HL-60 (cell line): ENCODE data around the gene USH2A.

ENCODE experiments used
- DNase-seq, 2 experiments: peaks; one replicate each; pipeline ENCODE4 v3.0.0-alpha.2; 2010 to 2020; ENCODE audit warnings: low read depth in 1 of 2, low spot score in 1 of 2
- H3K27ac ChIP-seq: fragments of 250-450 bp; sonication (Bioruptor Pico); replicated peaks from 2 replicates; pipeline ENCODE4 v1.5.1; 2020; ENCODE audit warnings: mild to moderate bottlenecking, moderate library complexity
- H3K27me3 ChIP-seq: fragments of 250-450 bp; sonication (Bioruptor Pico); 2 replicates; pipeline ENCODE4 v1.5.1; 2021; ENCODE audit warnings: mild to moderate bottlenecking, moderate library complexity; ENCODE audit not compliant: insufficient read depth, poor library complexity, severe bottlenecking
- H3K4me3 ChIP-seq: replicated peaks from 2 replicates; pipeline ENCODE4 v1.5.1; 2011; ENCODE audit warnings: mild to moderate bottlenecking, control low read depth, low read length; ENCODE audit not compliant: insufficient read depth
- GABPA ChIP-seq: IDR thresholded peaks from 2 replicates; pipeline ENCODE4 v1.6.1; 2012; ENCODE audit warnings: low read depth
- POLR2AphosphoS5 ChIP-seq: IDR thresholded peaks from 2 replicates; pipeline ENCODE4 v1.6.1; 2012; ENCODE audit warnings: low read depth
- REST ChIP-seq: IDR thresholded peaks from 2 replicates; pipeline ENCODE4 v1.6.1; 2012; ENCODE audit warnings: low read depth; ENCODE audit not compliant: insufficient replicate concordance
- SPI1 ChIP-seq: IDR thresholded peaks from 2 replicates; pipeline ENCODE4 v1.6.1; 2012; ENCODE audit warnings: low read depth, mild to moderate bottlenecking, borderline replicate concordance
- TF ChIP-seq, protein P1 (sequence below): IDR thresholded peaks from one replicate; pipeline ENCODE4 v1.5.1; 2011; ENCODE audit warnings: low read length, control low read depth, inconsistent platforms; ENCODE audit not compliant: insufficient read depth

USH2A gene

DNA sequence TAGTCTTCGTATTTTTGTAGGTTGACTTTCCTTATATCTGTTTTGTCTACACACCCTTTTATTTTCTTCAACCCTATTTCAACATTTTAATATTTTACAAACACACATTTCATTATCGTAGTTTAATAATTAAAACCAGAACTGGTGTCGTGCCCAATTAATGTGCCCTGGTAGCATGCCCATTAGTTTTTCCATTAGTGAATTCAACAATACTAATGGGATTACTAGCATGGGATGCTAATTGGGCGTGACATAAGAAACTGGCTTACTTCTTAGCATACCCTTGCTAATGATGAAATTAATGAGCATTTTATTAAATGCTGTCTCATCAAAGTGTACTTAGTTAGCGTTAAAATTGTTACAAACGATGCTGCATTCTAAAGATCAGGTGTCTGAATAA lies 332.7 kb downstream of the USH2A start:
- Histone ChIP-seq H3K27ac (no peak overlapping the region), H3K27me3 (no peaks in the 10 kb centered on the region), H3K4me3 (no peak overlapping the region)
- no peak for TF ChIP-seq GABPA
- TF ChIP-seq POLR2AphosphoS5 = no peak
- TF ChIP-seq, protein P1, sequence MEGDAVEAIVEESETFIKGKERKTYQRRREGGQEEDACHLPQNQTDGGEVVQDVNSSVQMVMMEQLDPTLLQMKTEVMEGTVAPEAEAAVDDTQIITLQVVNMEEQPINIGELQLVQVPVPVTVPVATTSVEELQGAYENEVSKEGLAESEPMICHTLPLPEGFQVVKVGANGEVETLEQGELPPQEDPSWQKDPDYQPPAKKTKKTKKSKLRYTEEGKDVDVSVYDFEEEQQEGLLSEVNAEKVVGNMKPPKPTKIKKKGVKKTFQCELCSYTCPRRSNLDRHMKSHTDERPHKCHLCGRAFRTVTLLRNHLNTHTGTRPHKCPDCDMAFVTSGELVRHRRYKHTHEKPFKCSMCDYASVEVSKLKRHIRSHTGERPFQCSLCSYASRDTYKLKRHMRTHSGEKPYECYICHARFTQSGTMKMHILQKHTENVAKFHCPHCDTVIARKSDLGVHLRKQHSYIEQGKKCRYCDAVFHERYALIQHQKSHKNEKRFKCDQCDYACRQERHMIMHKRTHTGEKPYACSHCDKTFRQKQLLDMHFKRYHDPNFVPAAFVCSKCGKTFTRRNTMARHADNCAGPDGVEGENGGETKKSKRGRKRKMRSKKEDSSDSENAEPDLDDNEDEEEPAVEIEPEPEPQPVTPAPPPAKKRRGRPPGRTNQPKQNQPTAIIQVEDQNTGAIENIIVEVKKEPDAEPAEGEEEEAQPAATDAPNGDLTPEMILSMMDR = no peak
- TF ChIP-seq REST = no peak
- TF ChIP-seq SPI1 = no peak
- DNase-seq = no peak

DNA sequence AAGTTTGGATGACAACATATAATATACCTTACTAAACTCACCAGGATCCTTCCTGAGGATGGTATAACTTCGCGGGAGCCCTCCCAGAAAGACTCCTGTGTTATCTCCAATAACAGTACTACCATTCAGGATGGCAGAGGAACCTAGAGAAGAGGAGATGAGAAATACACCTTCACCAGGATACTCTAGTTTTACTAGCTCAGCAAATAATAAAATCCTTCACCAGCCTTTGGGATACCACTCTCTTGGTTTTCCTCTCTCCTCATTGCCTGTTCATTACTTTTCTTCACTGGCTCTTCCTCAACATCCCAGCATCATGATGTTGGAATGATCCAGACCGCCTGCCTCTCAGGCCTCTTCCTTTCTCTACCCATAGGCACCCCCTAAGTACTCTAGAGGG lies 336.6 kb downstream of the USH2A start:
- DNase-seq = no peak
- Histone ChIP-seq H3K27me3 (no peaks in the 10 kb centered on the region), H3K4me3 (no peak overlapping the region), H3K27ac (no peak overlapping the region)
- TF ChIP-seq, protein P1 = no peak
- no peak for TF ChIP-seq REST
- TF ChIP-seq GABPA = no peak
- TF ChIP-seq SPI1 = no peak

DNA sequence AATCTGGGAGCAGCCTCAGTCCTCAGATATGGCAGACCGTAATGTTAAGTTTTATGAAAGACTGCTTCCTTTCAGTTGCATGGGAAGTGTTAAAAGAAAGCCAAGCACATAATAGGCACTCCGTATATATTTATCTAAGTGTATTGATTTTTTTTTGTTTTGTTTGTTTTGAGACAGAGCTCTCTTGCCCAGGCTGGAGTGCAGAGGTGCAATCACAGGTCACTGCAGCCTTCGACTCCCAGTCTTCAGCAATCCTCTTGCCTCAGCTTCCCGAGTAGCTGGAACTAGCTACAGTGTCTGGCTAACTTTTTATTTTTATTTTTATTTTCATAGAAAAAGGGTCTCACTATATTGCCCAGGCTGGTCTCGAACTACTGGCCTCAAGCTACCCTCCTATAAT lies 341.8 kb downstream of the USH2A start:
- no peak overlapping the region for H3K4me3 ChIP-seq
- no peak for DNase-seq
- TF ChIP-seq SPI1 = no peak
- no peak for TF ChIP-seq GABPA
- TF ChIP-seq, protein P1 = no peak
- no peak for TF ChIP-seq REST
- no peak for TF ChIP-seq POLR2AphosphoS5
- no peak overlapping the region for H3K27ac ChIP-seq
- no peaks in the 10 kb centered on the region for H3K27me3 ChIP-seq
